GM19351 (cell line): Measurements from ENCODE around the gene HECTD2.
"Not testable (repeated sequence)": the region's sequence is repeated elsewhere in the genome, so short reads cannot be mapped to it uniquely, and the experiment has no call there.

Experiments
- ATAC-seq: cut with Tn5 transposase; IDR thresholded peaks from one replicate; pipeline ENCODE4 v1.9.1; 2021; ENCODE audit warnings: mild to moderate bottlenecking, moderate library complexity; ENCODE audit not compliant: unreplicated experiment

HECTD2 gene

DNA sequence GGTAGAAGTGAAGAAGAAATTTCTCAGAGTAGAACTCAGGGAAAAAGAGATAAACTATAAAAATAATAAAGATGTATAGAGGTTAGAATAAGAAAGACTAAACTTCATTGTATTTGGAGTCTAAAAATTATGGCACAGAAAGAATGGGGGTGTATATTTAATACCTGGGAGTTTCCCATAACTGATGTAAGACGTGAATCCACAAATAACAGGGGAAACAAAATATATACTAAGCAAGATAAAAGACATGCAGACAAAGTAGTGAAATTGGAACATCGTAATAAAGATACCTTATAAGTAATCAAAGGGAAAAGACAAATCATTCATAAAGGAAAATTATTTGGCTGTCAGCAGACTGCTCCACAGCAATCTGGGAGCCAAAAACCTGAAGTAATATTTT lies 62.8 kb downstream of the HECTD2 start:
- ATAC-seq: no peak

DNA sequence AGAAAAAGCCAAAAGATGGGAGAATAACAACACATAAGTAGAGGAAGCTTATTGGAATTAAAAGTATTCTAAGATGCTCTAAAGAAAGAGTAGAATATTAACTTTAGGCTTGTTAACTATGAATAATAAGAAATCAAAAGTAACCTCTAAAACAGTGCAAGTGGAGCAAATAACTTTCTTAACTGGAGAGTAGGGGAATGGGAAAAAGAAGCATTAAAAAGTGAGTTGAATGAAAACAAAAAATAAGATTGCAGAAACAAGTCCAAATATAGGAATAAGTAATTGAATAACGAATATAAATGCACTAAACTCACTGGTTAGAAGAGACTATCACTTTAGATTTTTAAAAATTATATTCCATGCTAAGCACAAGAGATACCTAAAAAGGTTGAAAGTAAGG lies 63.9 kb downstream of the HECTD2 start:
- no peak for ATAC-seq

DNA sequence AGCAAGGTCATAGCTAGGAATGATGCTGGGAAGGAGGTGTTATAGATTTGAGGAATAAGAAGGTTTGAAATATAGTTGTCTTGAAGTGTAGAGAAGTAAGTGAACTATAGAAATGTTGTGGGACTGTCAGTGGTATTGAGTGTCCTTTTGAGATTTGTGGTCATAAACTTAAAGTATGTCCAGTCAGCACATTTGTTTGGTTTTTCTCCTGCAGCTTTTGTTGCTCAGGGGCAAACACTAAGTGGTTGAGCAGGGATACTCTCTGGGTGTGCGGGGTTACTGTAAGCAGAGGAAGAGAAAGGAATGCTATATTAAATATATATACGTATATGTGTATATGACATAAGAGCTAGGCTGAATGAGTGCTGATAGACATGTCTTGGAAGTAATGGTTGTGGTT lies 67.1 kb downstream of the HECTD2 start:
- no peak for ATAC-seq

DNA sequence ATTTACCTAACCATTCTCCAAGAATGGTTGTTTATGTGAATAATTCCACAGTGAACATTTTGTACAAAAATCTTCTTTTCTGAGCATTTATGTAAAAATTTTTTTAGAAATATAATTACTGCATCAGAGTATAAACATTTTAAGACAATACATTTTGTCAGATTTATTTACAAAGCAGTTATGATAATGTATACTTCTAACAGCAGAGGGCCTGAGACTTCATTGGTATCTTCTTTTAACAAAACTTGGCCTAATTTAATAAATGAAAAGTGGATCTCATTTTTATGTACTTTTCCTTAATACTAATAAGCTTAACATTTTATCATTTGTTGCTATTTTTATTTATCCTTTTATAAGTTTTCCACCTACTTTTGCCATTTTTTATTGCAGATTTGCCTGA lies 69.4 kb downstream of the HECTD2 start:
- ATAC-seq: no peak

DNA sequence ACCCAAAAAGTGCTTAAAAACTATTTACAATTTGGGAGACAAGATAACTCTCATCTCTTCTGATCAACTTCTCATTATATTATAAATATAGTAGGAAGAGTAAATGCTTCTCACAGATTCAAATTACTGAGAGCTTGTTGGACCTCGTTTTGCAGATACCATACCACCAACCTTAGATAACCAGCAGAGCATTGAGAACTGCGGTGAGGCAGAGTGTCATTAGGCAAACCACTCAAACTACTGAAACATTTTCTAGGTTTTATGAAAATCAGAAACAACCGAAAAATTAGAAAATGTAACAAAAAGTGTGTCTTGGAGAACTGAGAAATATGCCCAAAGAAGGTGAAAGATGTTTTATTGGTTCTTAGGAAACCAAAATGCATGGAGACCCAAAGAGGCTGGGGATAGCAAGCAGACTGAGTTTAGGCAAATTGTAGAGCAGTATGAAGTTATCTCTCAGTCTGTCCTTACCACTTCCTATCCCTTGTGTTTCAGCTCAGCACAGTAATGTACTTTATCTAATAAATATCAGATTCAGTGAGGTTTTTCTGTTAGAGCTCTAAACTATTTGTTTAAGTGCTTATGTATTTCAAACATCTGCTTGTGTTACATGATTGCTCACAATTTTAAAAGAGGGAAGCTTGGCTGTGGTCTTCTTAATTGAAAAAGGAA lies 77.9 kb downstream of the HECTD2 start:
- no peak for ATAC-seq

DNA sequence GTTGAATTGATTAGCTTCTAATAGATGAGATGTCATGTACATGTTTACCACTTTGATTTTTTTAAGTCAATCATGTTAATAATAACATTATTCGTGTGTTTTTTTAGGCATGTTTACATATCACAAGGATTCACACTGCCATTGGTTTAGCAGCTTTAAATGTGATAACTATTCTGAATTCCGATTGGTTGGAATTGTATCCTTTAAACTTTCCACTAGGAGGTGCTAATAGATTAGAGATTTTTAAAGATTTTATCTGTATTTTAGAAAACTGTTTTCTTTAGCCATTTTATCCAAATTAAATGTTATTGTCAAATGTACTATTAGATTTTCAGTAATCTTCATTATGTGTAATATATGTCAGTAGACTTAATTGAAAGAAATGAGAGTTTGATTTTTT lies 83.2 kb downstream of the HECTD2 start:
- ATAC-seq: no peak

DNA sequence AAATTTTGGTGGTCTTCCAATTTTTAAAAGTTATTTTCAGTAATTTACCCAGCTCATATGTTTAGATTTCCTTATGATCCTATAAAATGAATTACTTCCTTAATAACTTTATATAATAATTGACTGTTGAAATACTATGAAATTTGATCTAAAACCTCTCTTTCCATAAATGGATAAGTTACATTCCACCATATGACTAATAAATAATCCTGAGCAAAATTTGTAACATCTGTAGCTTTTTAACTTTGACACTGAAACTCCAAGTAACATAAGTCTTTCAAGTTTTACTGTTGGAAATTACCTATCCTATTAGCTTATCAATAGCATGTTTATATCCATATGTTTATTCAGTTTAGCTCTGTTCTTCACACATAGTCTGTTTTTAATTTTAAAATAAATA lies 85.3 kb downstream of the HECTD2 start:
- no peak for ATAC-seq

DNA sequence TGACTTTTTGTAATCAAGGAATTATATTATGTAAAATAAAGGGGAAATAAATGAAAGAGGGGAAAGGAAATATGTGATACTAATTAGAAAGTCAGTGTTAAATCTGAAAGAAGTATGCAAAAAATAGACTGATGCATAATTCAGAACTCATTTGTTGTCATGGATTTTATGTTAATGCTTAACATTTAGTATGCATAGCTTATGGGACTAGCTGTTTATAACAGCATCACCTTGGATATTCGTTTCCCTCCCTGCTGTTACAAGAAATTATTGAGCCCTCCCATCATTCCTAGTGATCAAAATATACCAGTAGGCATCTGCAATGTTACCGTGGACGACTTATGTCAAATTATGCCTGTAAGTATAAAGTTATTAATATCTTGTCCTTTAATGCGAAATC lies 85.9 kb downstream of the HECTD2 start:
- no peak for ATAC-seq

DNA sequence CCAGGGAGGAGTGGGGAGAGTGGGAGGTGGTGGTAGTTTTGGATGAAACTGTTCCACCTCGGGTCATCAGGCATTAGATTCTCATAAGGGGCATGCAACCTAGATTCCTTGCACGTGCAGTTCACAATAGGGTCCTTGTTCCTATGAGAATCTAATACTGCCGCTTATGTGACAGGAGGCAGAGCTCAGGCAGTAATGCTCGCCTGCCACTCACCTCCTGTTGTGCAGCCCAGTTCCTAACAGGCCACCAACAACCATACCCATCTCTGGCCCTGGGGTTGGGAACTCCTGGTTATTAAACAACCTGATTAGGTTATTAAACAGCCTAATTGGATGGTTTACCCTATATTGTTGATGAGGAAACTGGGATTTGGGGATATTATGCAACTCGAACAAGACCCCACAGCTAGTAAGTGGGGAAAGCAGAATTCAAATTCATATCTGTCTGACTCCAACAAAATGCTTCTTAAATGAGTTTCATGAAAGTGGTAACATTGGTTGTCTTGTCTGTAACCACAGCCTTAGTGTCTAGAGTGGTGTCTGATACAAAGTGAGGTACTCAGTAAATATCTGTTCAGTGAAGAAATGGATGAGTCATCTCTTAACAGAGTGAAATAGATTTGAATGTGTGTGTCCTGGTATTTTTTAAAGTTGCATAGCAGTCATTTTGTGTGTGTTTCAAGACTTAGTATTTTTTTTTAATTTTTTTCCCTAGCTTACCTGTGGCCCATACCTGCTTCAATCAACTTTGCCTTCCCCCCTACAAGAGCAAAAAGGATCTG lies 101.6 kb downstream of the HECTD2 start:
- ATAC-seq: no peak

DNA sequence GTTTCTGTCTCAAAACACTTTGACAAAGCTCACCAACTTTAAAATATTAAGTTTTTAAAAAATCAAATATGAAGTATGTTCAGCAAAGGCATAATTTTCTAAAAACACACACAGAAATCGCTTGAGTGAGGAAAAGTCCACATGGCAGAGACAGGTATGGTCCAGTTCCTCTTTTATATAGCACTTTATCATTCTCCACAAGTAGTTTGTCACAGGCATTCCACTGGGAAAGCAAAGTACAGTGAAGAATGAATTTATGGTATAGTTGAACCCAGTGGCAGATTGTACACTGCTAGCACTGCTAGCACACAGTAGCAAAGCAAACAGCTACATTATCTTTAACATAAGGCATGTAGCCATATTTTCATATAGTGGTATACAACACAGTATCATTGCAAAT lies 102.3 kb downstream of the HECTD2 start:
- ATAC-seq: no peak

DNA sequence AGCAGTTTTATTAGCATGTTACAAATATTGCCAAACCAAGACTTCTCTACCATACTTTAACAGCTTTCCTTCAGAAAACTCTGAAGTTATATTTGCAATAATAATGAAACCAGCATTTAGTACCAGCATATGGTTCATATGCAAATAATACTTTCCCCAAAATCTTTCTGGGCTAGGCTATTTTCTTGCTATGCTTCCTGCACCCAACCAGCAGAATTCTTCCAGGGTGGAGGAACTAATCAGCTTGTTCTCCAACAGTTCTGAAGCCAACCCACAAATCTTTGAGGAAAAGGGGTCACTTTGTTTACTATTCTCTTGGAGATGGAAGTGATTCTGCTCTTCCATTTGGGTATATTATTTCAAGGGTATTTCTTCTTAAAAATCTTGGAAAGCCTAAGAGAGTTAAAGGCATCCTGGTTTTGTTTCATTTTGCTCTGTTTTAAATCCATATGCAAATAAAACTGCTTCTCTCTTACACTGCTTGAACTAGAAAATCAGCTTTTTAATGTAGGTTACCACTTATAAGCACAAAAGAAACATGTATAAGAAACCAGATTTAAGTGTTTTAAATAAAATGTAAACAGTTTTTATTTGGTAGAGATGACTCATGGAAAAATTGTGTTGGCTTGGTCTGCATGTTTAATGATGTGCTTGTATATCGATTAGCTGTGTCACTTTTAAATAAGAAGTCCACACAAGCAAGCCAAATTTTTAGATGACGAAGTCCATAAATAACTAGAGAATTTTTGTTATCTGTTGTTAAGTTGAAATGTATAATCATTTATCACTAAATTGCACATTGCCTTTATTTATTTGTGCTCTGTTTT lies 103.7 kb downstream of the HECTD2 start:
- ATAC-seq: no peak

DNA sequence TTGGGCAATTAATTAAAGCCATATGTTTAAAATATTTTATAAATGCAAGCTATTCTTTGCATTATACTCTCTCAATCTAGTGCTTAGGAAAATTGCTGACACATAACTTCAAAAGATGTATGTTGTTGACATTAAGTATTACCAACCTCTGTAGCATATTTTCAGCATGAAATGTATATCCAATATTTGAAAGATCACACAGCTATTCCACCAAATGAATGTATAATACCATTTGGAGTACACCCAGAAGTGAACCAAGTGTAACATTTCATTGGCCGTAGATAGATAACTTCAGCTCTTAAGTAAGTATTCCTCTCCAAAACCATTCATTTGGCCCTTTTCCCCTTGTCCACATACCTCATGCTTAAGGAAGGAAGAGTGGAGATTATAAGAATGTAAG lies 104.6 kb downstream of the HECTD2 start:
- ATAC-seq: no peak

DNA sequence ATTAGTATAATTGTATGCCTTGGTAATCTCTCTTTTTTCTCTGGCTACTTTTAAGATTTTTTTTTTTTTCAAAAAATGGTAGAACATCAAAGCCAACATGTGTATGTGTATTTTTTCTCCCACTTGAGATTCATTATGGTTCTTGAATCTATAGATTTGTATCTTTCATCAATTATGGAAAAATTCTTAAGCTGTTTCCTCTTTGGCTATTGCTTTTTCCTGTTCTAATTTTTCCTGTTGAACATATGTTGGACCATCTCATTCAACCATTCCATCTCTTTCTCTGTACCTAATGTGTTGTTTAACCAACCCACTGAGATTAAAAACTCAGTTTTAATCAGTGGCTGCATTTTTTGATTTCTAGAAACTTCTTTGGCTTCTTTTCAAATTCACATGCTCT lies 107.2 kb downstream of the HECTD2 start:
- ATAC-seq: no peak

DNA sequence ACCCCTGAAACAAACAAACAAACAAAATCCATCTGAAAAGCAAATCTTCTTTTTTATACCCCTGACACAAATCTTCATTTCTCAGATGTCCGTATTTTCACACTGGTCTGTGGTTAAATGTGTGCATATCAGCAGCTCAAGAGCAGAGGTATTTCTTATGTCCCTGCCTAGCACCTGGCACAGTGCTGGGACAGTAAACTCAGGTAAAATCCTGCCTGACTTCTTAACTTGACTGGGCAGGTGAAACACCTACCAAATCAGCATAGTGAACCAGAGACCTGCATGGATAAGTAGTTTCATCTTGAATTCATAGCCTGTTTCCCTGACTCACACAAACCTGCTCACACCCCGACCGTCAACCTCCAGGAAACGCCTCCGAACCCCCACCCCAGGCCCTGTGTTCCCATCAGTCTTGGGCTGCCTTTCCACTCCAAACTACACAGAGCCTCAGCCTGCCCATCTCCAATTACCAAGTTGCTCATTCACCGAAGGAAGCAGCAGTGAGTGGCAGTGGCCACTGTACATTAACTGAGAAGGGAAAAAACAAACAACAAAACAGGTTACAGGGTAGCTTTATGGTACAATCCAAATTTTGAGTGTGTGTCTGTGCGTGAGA lies 109.9 kb downstream of the HECTD2 start:
- ATAC-seq: no peak

DNA sequence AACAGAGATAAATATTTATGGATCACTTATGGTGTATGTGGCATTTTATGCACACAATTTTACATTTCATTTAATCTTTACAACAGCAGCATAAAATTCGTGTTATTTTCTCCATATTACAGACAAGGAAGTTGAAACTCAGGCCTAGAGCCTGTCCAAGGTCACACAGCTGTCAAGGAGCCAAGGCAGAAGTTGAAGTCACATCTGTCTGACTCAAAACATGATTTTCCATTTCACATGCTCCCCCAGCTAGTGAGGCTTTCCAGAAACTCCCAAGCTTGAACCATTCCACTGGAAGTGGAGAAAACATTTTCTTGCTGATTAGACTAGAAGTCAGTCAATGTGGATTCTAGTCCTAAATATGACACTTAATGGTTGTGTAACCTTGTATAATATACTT lies 110.5 kb downstream of the HECTD2 start:
- ATAC-seq: no peak

DNA sequence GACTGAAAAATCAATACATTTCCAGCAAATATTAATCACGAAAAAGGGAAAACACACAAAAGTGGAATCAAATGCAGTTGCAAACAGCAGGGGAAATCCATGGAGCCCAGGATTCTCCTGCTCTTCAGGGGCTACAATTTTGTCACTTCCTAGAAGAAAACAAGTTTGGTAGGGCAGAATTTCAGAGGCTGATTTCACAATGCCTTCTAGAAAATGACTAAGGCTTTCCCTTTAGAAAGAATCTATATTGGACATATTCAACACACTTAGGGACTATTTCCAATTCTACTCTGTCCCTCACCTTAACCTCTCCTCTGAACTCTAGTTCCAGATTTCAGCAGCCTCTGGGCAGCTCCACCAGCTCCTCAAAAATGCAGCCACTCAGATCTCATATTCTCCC lies 111.3 kb downstream of the HECTD2 start:
- no peak for ATAC-seq

DNA sequence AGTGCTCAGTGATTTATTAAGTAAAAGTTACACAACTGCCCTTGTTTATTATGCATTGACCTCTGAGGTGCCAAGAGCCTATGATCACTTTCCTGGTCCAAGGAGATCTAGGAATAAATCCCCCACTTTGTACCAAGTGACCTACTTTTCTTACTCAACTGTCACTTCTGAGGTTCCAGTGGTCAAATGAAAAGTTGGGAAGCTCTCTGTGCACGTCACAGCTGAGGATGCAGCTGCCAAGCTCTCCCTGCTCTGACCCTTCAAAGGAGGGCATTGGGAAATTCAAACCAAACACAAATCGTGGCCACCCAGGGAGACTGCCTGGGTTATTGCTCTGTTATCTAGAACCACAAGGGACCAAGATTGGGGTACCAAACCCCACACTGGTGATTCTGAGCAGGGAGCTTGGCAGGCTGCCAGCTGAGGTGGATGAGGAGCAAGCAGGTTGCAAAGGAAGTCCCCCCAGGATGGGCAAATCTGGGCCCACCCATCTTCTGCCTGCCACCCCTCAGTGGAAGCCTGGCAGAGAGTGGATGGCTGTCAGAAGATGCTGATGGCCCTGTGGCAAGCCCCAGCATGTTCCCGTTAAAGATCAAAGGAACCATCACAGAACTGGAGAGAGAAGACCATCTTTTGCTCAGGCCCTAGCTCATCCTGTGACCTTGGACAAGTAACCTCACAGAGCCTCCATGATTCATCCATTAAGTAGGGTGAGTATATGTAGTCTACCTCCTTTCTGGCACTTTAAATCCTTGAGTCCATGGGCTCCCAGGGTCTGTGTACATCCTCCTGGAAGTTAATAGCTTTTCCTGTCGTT lies 116.0 kb downstream of the HECTD2 start:
- ATAC-seq: no peak

DNA sequence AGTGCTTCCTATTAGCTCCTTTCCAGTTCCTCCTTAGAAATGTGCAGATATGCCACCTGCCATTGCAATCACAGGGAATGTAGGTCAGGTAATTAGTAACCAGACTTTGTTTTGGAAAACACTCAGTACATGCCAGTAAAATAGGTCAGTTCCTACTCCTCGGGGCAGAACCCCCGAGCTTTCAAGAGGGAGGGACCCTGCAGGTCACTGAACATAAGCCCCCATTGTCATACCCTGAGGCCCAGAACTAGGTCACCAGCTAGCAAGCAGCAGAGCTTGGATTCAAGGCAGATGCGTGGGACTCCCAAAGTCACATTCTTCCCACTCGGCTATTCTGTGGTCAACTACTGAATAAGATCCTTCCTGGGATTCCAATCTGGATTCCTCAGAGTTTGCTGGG lies 117.9 kb downstream of the HECTD2 start:
- no peak for ATAC-seq

DNA sequence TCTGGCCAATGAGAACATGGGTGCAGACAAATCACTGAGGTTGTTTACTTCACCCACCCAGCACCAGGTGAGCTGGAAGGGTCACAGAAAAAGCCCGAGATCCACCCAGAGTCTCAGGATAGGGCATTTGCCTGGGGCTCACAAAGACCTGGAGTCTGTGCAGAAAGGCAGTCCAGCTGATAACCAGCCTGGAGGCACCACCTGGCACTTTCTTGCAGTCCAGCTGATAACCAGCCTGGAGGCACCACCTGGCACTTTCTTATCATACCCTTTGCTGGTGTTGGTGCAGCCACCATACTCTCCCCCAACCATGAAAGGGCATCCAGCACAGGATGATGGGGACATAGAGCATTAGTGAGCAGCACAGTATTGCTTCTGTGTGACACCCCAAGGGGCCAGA lies 118.6 kb downstream of the HECTD2 start:
- no peak for ATAC-seq

DNA sequence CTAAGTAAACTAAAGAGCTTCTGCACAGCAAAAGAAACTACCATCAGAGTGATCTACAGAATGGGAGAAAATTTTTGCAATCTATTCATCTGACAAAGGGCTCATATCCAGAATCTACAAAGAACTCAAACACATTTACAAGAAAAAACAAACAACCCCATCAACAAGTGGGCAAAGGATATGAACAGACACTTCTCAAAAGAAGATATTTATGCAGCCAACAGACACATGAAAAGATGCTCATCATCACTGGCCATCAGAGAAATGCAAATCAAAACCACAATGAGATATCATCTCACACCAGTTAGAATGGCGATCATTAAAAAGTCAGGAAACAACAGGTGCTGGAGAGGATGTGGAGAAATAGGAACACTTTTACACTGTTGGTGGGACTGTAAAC lies 124.6 kb downstream of the HECTD2 start:
- ATAC-seq: not testable (repeated sequence)

DNA sequence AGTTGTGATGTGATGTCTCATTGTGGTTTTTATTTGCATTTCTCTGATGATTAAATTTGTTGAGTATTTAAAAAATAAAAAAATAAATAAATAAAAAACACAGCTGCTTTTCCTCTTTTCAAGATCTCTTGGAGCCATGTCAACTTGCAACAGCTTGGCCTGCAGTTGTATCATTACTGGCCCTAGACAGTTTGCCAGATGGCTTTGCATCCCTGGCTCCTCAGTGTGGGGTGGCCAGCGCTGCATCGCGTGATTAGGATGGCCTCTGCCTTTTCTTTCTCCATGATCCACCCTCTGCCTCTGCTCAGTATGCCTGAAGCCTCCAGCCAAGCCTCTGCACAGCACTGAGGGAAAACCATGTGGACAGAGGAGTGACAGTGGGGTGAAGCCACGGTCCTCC lies 126.0 kb downstream of the HECTD2 start:
- no peak for ATAC-seq
